Ovary (tissue), 9 donors: Measurements from ENCODE around the gene ROBO3. TPM values are rescaled to one million over a fixed set of nuclear protein-coding genes. Genes with fewer than 3 reads are reported as not detected.

Experiments
- DNase-seq, 5 donors: peaks; one replicate each; pipeline ENCODE4 v3.0.0-alpha.2; 2019 to 2020
- H3K27ac ChIP-seq, 2 donors: fragments of 200-600 bp; one replicate each; pipeline versions ENCODE4 v1.5.1 to v1.8.0; 2019 to 2022
- H3K27me3 ChIP-seq: fragments of 200-600 bp; one replicate; pipeline ENCODE4 v1.8.0; 2022
- H3K36me3 ChIP-seq: fragments of 200-600 bp; sonication (generic); one replicate; pipeline ENCODE4 v1.5.1; 2019
- H3K4me1 ChIP-seq: one replicate; pipeline ENCODE4 v1.8.1; 2013; ENCODE audit warnings: mild to moderate bottlenecking, moderate library complexity; ENCODE audit not compliant: insufficient read depth
- H3K4me3 ChIP-seq: fragments of 200-600 bp; sonication (generic); one replicate; pipeline ENCODE4 v1.5.1; 2017
- H3K9me3 ChIP-seq, 2 donors: fragments of 200-600 bp in 1 of 2; sonication (generic) in 1 of 2; one replicate each; pipeline versions ENCODE4 v1.5.1 to v1.8.1; 2013 to 2019; ENCODE audit warnings: mild to moderate bottlenecking in 1 of 2, moderate library complexity in 1 of 2
- EP300 ChIP-seq: sonication (generic); formaldehyde crosslinking; IDR thresholded peaks from one replicate; pipeline ENCODE4 v1.6.1; 2017; ENCODE audit warnings: antibody characterized with exemption
- POLR2A ChIP-seq: fragments of 450-650 bp; IDR thresholded peaks from one replicate; pipeline ENCODE4 v1.6.1; 2017; ENCODE audit warnings: antibody characterized with exemption, mild to moderate bottlenecking, moderate library complexity
- WGBS, 3 donors: extraction: QIAGEN DNeasy Blood & Tissue Kit in 1 of 3; methylation state at CpG; one replicate each; pipeline versions ENCODE4 v1.1.5 to v1.1.7; 2013 to 2017; 5-methylcytosine and 5-hydroxymethylcytosine counted together
- intact Hi-C, 4 donors: fragments of 100-400 bp; cut with DNase I; formaldehyde crosslinking; loops; one replicate each; pipeline versions ENCODE4 v1.11.0 to v1.15.1; 2022 to 2023
- polyA plus RNA-seq, 2 donors: library from polyadenylated mRNA; stranded (reverse); fragments of 200-250 nt in 1 of 2; fragments of 350-450 nt in 1 of 2; fragmentation: Illumina TruSeq in 1 of 2; extraction: RNeasy Lipid Tissue Mini Kit (QIAGEN cat#74804) in 1 of 2; gene quantifications; one replicate each; pipeline ENCODE4 v1.2.3, GENCODE V29; 2013 to 2014
- total RNA-seq, 7 donors: library from RNA; depleted of rRNA in 2 of 7; stranded (reverse); fragments of >200 nt in 2 of 7; fragmentation: NEBNext Ultra II Directional in 3 of 7; extraction: Animal tissue kit (Norgen Biotek cat#: 25700) in 3 of 7; gene quantifications; one replicate each; pipeline versions ENCODE4 v1.1.0 to v1.2.4, GENCODE V29; 2016 to 2023
- TF ChIP-seq, protein P1 (sequence below), 3 donors: fragments of 450-650 bp in 2 of 3; fragments of 200-600 bp in 1 of 3; IDR thresholded peaks; one replicate each; pipeline versions ENCODE4 v1.5.1 to v1.8.0; 2016 to 2022; ENCODE audit warnings: antibody characterized with exemption in 3 of 3, mild to moderate bottlenecking in 1 of 3
- donor health status: DM: no; HTN: no; CAD: no; lungs with moderate emphysema.
- donor health status: DM: no; HTN: no; CAD: no.
- donor health status: Bipolar disorder and iron deficiency.
- donor health status: DM: yes; HTN: yes; CAD: no.
- donor health status: DM: no; HTN: no; CAD: no.
- donor health status: DM: yes; HTN: yes; CAD: no.

ROBO3 gene
- total and polyA plus RNA-seq, 9 donors = 15.2 to 90.4 (median 56.7) TPM

DNA sequence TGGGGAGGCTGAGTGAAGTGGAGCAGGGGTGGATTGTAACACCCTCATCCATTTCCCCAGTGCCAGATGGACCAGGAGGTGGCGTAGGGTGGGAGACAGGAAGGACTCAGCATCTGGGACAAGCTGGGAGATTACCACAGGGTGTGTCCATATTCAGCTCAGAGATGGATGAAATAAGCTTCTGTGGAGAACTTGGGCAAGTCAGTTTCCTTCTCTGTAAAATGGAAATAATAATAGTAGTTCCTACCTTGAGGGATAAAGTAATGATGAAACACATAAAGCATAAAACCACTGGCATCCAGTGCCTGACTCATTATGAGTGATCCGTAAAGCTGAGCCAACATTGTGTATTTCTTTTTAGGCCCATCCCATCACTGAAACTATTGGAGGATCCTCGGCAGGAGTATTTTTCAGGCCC lies 33.0 kb downstream of the ROBO3 start:
- Histone ChIP-seq H3K27ac (peak overlapping the region; percentile 42 to 83), H3K4me1 (peaks cover 41% of the 10 kb centered on the region), H3K4me3 (no peak overlapping the region), H3K9me3 (no peaks in the 10 kb centered on the region), H3K27me3 (no peaks in the 10 kb centered on the region), H3K36me3 (no peaks in the 10 kb centered on the region)
- WGBS, 3 donors = 30 to 36% (median 35%) methylated on average over 3 of the region's 3 CpGs
- intact Hi-C loops = no loop called here
- TF ChIP-seq, protein P1, sequence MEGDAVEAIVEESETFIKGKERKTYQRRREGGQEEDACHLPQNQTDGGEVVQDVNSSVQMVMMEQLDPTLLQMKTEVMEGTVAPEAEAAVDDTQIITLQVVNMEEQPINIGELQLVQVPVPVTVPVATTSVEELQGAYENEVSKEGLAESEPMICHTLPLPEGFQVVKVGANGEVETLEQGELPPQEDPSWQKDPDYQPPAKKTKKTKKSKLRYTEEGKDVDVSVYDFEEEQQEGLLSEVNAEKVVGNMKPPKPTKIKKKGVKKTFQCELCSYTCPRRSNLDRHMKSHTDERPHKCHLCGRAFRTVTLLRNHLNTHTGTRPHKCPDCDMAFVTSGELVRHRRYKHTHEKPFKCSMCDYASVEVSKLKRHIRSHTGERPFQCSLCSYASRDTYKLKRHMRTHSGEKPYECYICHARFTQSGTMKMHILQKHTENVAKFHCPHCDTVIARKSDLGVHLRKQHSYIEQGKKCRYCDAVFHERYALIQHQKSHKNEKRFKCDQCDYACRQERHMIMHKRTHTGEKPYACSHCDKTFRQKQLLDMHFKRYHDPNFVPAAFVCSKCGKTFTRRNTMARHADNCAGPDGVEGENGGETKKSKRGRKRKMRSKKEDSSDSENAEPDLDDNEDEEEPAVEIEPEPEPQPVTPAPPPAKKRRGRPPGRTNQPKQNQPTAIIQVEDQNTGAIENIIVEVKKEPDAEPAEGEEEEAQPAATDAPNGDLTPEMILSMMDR (IDR thresholded peaks at IDR 0.05) = no peak
- no peak for TF ChIP-seq EP300
- TF ChIP-seq POLR2A = no peak
- DNase-seq = peak in 1 of 5 donors; percentile 28

DNA sequence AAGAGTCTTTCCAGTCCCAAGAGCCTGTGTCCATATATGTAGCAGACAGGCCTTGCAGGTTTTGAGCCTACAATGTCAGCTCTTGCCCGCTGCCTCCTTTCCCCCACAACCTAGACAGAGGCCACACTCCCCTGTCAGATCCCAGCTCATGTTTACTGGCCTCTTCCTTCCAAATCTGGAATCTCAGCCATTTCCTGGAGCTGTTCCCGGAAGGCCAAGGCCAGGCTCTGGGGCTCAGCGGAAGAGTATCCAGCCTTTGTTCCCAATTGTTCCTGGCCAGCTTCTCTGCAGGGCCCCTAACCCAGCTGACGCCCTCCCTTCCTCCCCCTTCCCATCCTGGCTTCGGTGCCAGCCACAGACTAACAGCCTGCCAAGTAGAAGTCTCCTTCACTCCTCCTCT lies 33.5 kb downstream of the ROBO3 start:
- Histone ChIP-seq H3K27ac (peak overlapping the region; percentile 18 to 83), H3K36me3 (no peaks in the 10 kb centered on the region), H3K4me3 (no peak overlapping the region), H3K27me3 (no peaks in the 10 kb centered on the region), H3K9me3 (no peaks in the 10 kb centered on the region), H3K4me1 (peaks cover 41% of the 10 kb centered on the region)
- intact Hi-C loops = no loop called here
- TF ChIP-seq, protein P1 (IDR thresholded peaks at IDR 0.05) = no peak
- TF ChIP-seq POLR2A (no peak), EP300 (no peak)
- peak; percentile 89 to 93 (median 91) for DNase-seq
- 4 to 6% (median 6%) methylated on average over 5 of the region's 5 CpGs for WGBS, 3 donors

DNA sequence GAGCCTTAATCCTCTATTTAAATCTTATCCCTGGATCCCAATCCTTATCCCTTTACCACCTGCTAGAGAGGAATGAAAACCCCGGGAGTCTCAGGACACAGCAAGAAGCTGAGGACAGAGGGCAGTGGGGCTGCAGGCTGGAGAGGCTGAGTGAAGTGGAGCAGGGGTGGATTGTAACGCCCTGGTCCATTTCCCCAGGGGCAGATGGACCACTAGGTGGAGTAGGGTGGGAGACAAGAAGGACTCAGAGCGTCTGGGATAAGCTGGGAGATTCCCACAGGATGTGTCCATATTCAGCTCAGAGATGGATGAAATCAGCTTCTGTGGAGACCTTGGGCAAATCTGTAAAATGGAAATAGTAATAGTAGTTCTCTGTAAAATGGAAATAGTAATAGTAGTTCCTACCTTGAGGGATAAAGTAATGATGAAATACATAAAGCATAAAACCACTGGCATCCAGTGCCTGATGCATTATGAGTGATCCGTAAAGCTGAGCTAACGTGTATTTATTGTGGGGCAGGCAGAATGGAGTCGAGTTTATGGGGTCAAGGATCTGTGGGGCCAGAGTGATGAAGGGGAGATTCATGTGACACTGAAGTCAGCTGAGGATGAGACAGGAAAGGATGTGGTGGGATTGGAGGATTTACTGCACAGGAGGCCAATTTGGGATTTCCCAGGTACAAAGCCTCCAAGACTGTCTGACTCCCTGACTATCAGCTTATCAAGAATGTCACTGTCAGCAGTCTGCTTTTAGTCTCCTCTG lies 34.3 kb downstream of the ROBO3 start:
- peaks cover 32% of the 10 kb centered on the region for H3K4me1 ChIP-seq
- no peaks in the 10 kb centered on the region for H3K27me3 ChIP-seq
- no peak for TF ChIP-seq EP300
- TF ChIP-seq POLR2A = no peak
- TF ChIP-seq, protein P1 (IDR thresholded peaks at IDR 0.05) = no peak
- no peak overlapping the region for H3K4me3 ChIP-seq
- H3K27ac ChIP-seq = peak overlapping the region in 1 of 2 donors; percentile 83
- intact Hi-C loops = no loop called here
- H3K36me3 ChIP-seq = no peaks in the 10 kb centered on the region
- DNase-seq = peak in 2 of 5 donors; percentile 16 to 33
- no peaks in the 10 kb centered on the region for H3K9me3 ChIP-seq
- WGBS, 3 donors = 48 to 56% (median 54%) methylated on average over 6 of the region's 6 CpGs

DNA sequence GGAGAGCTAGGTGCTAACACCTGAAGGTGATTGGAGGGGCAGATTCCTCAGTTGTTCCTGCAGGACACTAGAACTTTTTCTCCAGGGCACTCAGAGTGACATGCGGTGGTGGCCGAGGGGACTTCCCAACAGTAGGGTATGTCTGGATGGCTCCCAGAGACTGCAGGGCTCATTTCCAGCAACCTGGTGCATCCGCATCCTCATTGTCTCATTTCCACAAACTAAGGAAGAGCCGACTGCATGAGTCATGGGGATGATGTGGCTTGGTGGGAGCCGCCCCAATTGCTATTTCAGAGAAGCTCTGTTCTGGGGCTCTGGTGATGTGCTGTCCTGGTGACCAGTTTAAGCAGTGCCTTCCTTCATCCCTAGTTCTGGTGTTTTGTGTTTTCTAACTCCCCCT lies 35.2 kb downstream of the ROBO3 start:
- intact Hi-C loops = no loop called here
- Histone ChIP-seq H3K27me3 (no peaks in the 10 kb centered on the region), H3K27ac (peak overlapping the region in 1 of 2 donors; percentile 83), H3K4me1 (peaks cover 28% of the 10 kb centered on the region), H3K4me3 (no peak overlapping the region), H3K36me3 (no peaks in the 10 kb centered on the region), H3K9me3 (no peaks in the 10 kb centered on the region)
- DNase-seq = peak in 3 of 5 donors; percentile 42 to 75 (median 52)
- 42 to 63% (median 57%) methylated on average over 5 of the region's 5 CpGs for WGBS, 3 donors
- TF ChIP-seq EP300 = no peak
- TF ChIP-seq, protein P1 (IDR thresholded peaks at IDR 0.05) = no peak
- no peak for TF ChIP-seq POLR2A
